Common myeloid progenitor, CD34-positive (primary cell): ENCODE measurements around the gene RBM47.

Experiments used
- CTCF ChIA-PET: fragments of 350-600 bp; sonication (Branson Sonifier 250); formaldehyde crosslinking; loops from one replicate; lab custom pipeline; 2021; ENCODE audit warnings: antibody characterized with exemption; lab: Charles Lee
- POLR2A ChIA-PET: fragments of 350-600 bp; sonication (Branson Sonifier 250); formaldehyde crosslinking; loops from one replicate; lab custom pipeline; 2021; ENCODE audit warnings: antibody characterized with exemption; lab: Charles Lee
- DNase-seq, 3 donors: peaks; one replicate each; pipeline versions ENCODE4 v3.0.0 to v3.0.0-alpha.2; 2013
- H3K27ac ChIP-seq, 2 experiments: 1 replicate in 1 of 2; 2 replicates in 1 of 2; pipeline ENCODE4 v1.7.0; 2013; ENCODE audit warnings: inconsistent platforms in 2 of 2, low read length in 2 of 2, mild to moderate bottlenecking in 2 of 2, low read depth in 1 of 2, moderate library complexity in 1 of 2; ENCODE audit not compliant: severe bottlenecking in 2 of 2, insufficient read depth in 1 of 2, poor library complexity in 1 of 2
- H3K27me3 ChIP-seq, 5 experiments: replicated peaks in 2 of 5; 1 replicate in 3 of 5; 2 replicates in 2 of 5; pipeline versions ENCODE4 v1.6.1 to v1.7.0; 2013; ENCODE audit warnings: low read length in 4 of 5, mild to moderate bottlenecking in 2 of 5, moderate library complexity in 2 of 5, inconsistent platforms in 1 of 5; ENCODE audit not compliant: insufficient read depth in 5 of 5, control insufficient read depth in 4 of 5
- H3K36me3 ChIP-seq, 4 experiments: 1 replicate in 2 of 4; 2 replicates in 2 of 4; pipeline versions ENCODE4 v1.6.1 to v1.7.0; 2013; ENCODE audit warnings: low read length in 3 of 4, control low read depth in 1 of 4, mild to moderate bottlenecking in 1 of 4; ENCODE audit not compliant: control insufficient read depth in 4 of 4, insufficient read depth in 4 of 4
- H3K4me1 ChIP-seq, 4 experiments: 1 replicate in 3 of 4; 2 replicates in 1 of 4; pipeline versions ENCODE4 v1.6.1 to v1.7.1; 2013; ENCODE audit warnings: low read length in 3 of 4, mild to moderate bottlenecking in 3 of 4, control low read depth in 1 of 4, inconsistent platforms in 1 of 4, moderate library complexity in 1 of 4; ENCODE audit not compliant: control insufficient read depth in 4 of 4, insufficient read depth in 4 of 4; ENCODE audit errors: control extremely low read depth in 1 of 4
- H3K4me3 ChIP-seq, 7 experiments: 1 replicate in 4 of 7; 2 replicates in 3 of 7; pipeline versions ENCODE4 v1.5.1 to v1.7.0; 2013; ENCODE audit warnings: mild to moderate bottlenecking in 7 of 7, low read length in 6 of 7, moderate library complexity in 6 of 7, inconsistent platforms in 2 of 7, low read depth in 2 of 7, control low read depth in 1 of 7; ENCODE audit not compliant: insufficient read depth in 4 of 7, control insufficient read depth in 1 of 7; ENCODE audit errors: extremely low read depth in 1 of 7
- H3K9me3 ChIP-seq, 5 experiments: 1 replicate in 4 of 5; 2 replicates in 1 of 5; pipeline versions ENCODE4 v1.6.1 to v1.7.1; 2013; ENCODE audit warnings: low read length in 4 of 5, mild to moderate bottlenecking in 2 of 5, inconsistent platforms in 1 of 5, low read depth in 1 of 5, moderate library complexity in 1 of 5; ENCODE audit not compliant: control insufficient read depth in 4 of 5, insufficient read depth in 2 of 5; ENCODE audit errors: control extremely low read depth in 1 of 5
- WGBS: methylation state at CpG from one replicate; pipeline ENCODE4 v1.1.5; 2013; ENCODE audit not compliant: insufficient coverage; 5-methylcytosine and 5-hydroxymethylcytosine counted together

The RBM47 gene

DNA sequence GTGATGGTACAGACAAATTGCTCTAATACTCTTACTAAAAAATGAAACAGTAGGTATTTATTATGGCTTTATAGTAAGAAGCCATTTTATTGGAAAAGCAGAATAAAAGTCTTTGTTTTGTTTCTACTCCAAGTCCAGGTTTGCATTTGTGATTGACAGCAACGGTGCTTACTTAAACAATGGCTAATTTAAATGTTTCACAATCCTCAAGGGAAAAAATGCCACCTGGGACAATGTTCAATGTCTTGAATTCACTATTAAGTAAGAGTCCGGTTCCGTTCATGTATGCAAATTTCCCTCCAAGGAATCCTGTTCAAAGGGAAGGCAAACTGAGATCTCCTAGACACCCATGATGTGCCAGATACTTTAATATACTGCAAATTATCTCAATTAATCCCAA, 123.6 kb downstream of the RBM47 start:
- POLR2A ChIA-PET = no interaction called here
- Histone ChIP-seq H3K36me3 (no peaks in the 10 kb centered on the region), H3K4me3 (no peak overlapping the region), H3K9me3 (no peaks in the 10 kb centered on the region), H3K4me1 (peaks cover 0 to 9% (median 0%) of the 10 kb centered on the region in 4 experiments), H3K27ac (no peak overlapping the region), H3K27me3 (no peaks in the 10 kb centered on the region)
- WGBS = 100% methylated on average over 2 of the region's 3 CpGs
- DNase-seq = no peak
- CTCF ChIA-PET = no interaction called here

DNA sequence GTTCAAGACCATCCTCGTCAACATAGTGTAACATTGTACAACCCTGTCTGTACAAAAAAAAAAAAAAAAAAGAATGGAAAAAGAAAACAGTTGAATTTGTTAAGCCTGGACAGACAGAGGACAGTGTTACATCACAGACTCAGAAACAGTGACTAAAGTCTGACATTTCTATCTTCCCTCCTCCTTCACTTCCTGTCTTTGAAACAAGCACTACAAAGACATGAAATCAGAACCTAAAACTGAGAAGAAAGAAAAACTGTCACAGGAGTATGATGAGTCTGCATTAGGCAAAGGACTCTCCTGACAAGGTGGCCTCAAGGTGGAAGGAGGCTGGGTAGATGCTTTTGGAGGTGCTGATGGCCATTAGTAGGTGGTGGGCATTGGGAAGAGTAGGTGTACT, 126.7 kb downstream of the RBM47 start:
- no peaks in the 10 kb centered on the region for H3K27me3 ChIP-seq
- no peaks in the 10 kb centered on the region for H3K9me3 ChIP-seq
- H3K4me1 ChIP-seq = peaks cover 0 to 9% (median 0%) of the 10 kb centered on the region in 4 experiments
- no peak overlapping the region for H3K27ac ChIP-seq
- ChIA-PET CTCF (no interaction called here), POLR2A (no interaction called here)
- WGBS = no CpG with 5 or more reads among the region's 1 CpG
- H3K4me3 ChIP-seq = no peak overlapping the region
- DNase-seq = no peak
- no peaks in the 10 kb centered on the region for H3K36me3 ChIP-seq

DNA sequence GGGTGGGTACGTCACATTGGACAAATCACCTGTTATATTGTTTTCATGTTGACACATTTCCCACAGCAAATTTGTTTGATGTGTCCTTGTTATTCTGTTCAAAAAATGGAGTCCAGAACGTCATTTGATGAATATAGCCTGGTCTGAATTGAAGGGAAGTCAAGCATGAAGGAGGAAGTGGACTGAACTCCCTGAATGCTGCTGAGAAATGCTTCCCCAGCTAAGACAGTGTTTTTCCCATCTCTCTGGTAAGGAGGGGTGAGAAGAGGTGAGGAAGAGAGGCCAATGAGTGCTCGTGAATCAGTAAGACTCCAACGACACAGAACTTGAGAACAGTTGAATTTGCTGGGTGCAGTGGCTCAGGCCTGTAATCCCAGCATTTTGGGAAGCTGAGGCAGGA, 127.4 kb downstream of the RBM47 start:
- no peak overlapping the region for H3K4me3 ChIP-seq
- POLR2A ChIA-PET = no interaction called here

DNA sequence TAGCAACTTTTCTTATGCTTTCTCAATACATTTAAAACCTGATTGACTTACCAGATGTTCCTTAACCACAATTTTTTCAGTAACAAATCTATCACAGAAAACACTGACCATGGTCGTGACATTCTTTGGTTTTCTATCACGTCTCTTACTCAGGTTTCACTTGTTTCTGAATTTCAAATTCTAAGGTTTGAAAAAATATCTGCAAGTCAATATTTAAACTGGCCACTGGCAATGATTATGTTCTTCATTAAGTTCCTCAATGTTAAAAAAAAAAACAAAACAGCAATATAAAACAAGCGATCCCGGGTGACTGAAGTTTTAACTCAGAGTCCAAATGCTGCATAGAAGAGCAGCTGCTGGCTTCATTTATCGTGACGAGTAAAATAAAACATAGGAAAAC, 128.9 kb downstream of the RBM47 start:
- no peaks in the 10 kb centered on the region for H3K36me3 ChIP-seq
- POLR2A ChIA-PET = no interaction called here
- H3K4me1 ChIP-seq = peaks cover 0 to 9% (median 0%) of the 10 kb centered on the region in 4 experiments
- H3K27ac ChIP-seq = no peak overlapping the region
- H3K4me3 ChIP-seq = no peak overlapping the region
- 90% methylated on average over 2 of the region's 6 CpGs for WGBS
- DNase-seq = no peak
- CTCF ChIA-PET = interaction anchor here (0.8 kb wide), 1 partner anchor 65 kb away, joined by 3 read pairs; no protein-coding TSS in a partner anchor
- H3K27me3 ChIP-seq = no peaks in the 10 kb centered on the region
- H3K9me3 ChIP-seq = no peaks in the 10 kb centered on the region

More for the DNA sequence above, 127.4 kb downstream of the RBM47 start:
- no peaks in the 10 kb centered on the region for H3K36me3 ChIP-seq
- 63% methylated on average over 2 of the region's 4 CpGs for WGBS
- no peak overlapping the region for H3K27ac ChIP-seq
- no peaks in the 10 kb centered on the region for H3K27me3 ChIP-seq
- DNase-seq = no peak
- peaks cover 0 to 9% (median 0%) of the 10 kb centered on the region in 4 experiments for H3K4me1 ChIP-seq
- CTCF ChIA-PET = interaction anchor here (0.6 kb wide), 1 partner anchor 33 kb away, joined by 3 read pairs; no protein-coding TSS in a partner anchor
- H3K9me3 ChIP-seq = no peaks in the 10 kb centered on the region

DNA sequence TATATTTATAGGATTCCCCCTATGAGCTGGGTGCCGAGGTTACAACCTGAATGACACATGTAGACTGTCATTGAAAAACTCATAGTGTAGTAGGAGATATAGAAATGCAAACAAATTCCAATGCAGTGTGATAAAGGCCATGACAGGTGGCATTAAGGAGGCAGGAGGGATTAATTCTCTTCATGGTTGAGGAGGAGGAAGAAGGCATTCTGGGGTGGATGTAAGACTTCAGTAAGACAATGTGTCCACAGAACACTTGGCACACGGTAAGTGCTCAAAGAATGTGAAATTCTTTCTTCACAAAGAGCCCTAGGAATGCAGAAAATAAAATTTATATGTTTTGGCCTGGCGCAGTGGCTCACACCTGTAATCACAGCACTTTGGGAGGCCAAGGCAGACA, 136.5 kb downstream of the RBM47 start:
- H3K27me3 ChIP-seq = no peaks in the 10 kb centered on the region
- ChIA-PET POLR2A (no interaction called here), CTCF (no interaction called here)
- no peak overlapping the region for H3K27ac ChIP-seq
- no peaks in the 10 kb centered on the region for H3K4me1 ChIP-seq
- H3K4me3 ChIP-seq = no peak overlapping the region
- no peak for DNase-seq
- H3K36me3 ChIP-seq = no peaks in the 10 kb centered on the region
- H3K9me3 ChIP-seq = no peaks in the 10 kb centered on the region
- 88% methylated on average over 2 of the region's 3 CpGs for WGBS

DNA sequence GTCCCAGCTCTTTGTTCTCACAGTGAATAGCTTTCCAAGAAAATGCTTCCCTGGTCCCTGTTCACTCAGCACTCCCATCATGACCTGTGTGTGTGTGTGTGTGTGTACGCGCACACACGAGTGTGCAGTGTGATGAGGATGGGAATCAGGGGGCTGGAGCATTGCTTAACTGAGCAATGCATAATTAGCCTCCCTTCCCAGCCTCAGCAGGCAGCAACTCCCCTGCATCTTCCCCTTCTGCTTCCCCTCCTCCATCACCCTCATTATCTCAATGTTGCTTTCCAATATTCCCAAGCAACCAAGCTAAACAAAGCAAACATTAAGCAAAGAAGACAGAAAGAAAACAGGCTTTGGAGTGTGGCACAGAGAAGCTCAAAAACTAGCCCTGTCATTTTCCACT, 137.0 kb downstream of the RBM47 start:
- H3K4me1 ChIP-seq = no peaks in the 10 kb centered on the region
- H3K27ac ChIP-seq = no peak overlapping the region
- H3K9me3 ChIP-seq = no peaks in the 10 kb centered on the region
- no peak for DNase-seq
- CTCF ChIA-PET = no interaction called here
- no peaks in the 10 kb centered on the region for H3K27me3 ChIP-seq
- POLR2A ChIA-PET = no interaction called here
- WGBS = 100% methylated on average over 1 of the region's 3 CpGs
- H3K4me3 ChIP-seq = no peak overlapping the region
- no peaks in the 10 kb centered on the region for H3K36me3 ChIP-seq

DNA sequence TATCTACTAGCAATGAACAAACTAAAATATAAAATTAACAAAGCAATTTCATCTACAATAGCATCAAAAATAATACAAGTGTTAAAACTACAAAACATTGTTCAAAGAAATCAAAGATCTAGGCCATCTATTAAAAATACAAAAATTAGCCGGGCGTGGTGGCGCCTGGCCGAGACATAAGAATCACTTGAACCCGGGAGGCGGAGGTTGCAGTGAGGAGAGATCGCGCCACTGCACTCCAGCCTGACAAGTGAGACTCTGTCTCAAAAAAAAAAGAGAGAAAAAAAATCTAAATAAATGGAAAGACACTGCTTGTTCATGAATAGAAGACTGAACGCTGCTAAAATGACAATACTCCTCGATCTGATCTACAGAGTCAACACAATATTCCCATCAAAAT, 139.2 kb downstream of the RBM47 start:
- H3K9me3 ChIP-seq = peaks cover 0 to 2% (median 0%) of the 10 kb centered on the region in 5 experiments
- DNase-seq = no peak
- CTCF ChIA-PET = interaction anchor here (0.9 to 1.0 kb wide), 2 partner anchors 11 to 24 kb away, joined by 3 read pairs; no protein-coding TSS in a partner anchor
- no peaks in the 10 kb centered on the region for H3K36me3 ChIP-seq
- H3K4me3 ChIP-seq = no peak overlapping the region
- no peaks in the 10 kb centered on the region for H3K27me3 ChIP-seq
- WGBS = no CpG with 5 or more reads among the region's 10 CpGs
- H3K27ac ChIP-seq = no peak overlapping the region
- POLR2A ChIA-PET = no interaction called here
- H3K4me1 ChIP-seq = peaks cover 0 to 6% (median 1%) of the 10 kb centered on the region in 4 experiments
